GM19099 (cell line): ENCODE measurements around the gene ACBD6.

ENCODE experiments used
- POLR2A ChIP-seq: IDR thresholded peaks from 3 replicates; pipeline ENCODE4 v1.6.1; 2011; ENCODE audit warnings: low read depth; ENCODE audit not compliant: insufficient read length; ENCODE audit errors: extremely low read depth

Gene ACBD6

GRCh38 chr1:180382326-180383115, 119.9 kb downstream of the ACBD6 start:
- TF ChIP-seq POLR2A: no peak

GRCh38 chr1:180381184-180381580, 121.2 kb downstream of the ACBD6 start:
- TF ChIP-seq POLR2A: no peak

DNA sequence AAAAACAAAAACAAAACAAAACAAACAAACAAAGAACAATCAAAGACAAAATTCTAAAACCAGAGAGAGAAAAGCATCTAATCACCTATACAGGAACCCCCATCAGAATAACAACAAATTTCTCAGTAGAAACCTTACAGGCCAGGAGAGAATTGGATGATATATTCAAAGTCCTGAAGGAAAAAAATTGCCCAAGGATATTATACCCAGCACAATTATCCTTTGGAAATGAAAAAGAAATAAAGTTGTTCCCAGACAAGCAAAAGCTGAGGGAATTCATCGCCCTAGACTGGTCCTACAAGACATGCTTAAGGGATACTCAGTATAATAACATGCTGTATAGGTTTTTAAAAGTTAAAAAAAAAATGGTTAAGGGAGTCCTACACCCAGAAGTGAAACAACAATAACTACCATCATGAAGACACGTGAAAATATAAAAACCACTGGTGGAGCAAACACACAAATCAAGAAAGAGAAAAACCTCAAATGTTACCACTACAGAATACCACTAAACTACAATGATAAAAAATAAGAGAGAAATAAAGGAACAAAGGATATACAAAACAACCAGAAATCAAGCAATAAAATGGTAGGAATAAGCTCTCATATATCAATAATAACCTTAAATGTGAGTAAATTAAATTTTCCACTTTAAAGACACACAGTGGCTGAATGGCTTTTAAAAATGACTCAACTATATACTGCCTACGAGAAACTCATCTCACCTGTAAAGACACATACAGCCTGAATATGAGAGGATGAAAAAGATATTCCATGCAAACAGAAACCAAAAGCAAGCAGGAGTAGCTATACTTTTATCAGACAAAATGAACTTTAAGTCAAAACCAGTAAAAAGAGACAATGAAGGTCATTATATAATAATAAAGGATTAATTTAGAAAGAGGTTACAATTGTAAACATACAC, 121.9 kb downstream of the ACBD6 start:
- TF ChIP-seq POLR2A: no peak

DNA sequence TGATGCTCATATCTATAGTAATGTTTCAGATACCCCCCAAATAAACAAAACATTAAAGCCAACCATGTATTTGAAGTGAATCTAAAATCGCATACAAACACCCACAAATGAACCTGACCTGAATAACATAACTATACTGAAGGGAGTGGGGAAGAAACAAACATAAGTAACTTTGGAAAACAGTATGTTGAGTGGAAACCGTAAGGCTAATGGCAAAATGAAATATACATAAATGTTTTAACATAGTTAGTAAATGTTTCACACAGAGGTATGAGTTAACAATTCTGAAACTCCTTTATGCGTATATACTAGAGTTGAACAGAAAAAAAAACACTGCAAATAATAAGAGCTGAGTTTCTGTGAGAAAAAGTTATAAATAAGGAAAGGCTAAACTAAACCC, 125.6 kb downstream of the ACBD6 start:
- TF ChIP-seq POLR2A: no peak

DNA sequence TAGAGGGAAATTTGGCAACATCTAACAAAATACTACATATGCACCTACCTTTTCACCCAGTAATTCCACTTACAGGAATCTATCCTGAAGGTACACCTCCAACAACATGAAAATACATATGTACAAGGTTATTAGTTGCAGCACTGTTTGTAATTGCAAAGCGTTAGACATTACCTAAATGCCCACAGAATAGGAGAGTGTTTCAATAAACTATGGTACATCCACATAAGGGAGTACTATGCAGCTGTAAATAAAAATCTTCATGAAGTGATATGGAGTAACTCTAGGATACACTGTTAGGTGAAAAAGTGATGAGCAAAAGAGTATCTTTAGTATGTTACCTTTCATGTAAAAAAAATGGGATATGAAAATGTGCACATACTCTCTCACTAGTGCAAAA, 126.1 kb downstream of the ACBD6 start:
- TF ChIP-seq POLR2A: no peak

GRCh38 chr1:180372728-180373127, 129.6 kb downstream of the ACBD6 start:
- TF ChIP-seq POLR2A: no peak

DNA sequence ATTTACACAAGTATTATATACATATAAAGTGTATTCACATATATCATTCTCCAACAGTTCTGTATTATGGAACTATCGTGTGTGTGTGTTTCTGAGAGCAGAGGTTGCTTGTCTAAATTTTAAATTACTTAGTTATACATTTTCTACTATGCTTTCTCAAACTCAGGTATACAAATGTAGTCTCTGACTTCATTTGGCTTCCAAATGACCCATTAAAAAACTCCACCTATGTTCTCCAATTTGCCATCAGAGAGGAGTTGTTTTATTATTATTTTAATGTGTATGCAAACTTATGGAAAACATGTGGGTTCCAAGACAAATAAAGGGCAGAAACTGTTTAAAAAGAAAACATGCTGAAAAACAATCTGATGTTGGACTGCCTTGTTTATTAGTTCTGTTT, 131.8 kb downstream of the ACBD6 start:
- no peak for TF ChIP-seq POLR2A

DNA sequence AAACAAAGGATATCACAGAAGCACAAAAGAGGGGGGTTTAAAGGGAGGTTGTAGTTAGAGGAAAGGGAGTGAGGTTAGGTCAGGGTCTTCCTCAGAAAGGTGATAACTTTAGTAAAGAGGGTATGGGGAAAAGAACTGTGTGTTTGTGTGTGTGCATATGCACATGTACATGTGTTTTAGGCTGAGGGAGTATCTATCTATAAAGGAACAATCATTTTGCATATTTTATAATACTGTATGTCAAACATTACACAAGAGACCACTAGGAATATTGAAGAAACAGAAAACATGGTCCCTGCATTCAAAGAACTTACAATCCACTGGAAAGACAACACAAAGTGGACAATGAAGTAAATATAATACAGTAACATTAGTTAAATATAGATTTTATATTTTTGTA, 132.2 kb downstream of the ACBD6 start:
- no peak for TF ChIP-seq POLR2A

- TF ChIP-seq POLR2A: no peak
Observed at GRCh38 chr1:180369061-180369460, 133.3 kb downstream of the ACBD6 start.

DNA sequence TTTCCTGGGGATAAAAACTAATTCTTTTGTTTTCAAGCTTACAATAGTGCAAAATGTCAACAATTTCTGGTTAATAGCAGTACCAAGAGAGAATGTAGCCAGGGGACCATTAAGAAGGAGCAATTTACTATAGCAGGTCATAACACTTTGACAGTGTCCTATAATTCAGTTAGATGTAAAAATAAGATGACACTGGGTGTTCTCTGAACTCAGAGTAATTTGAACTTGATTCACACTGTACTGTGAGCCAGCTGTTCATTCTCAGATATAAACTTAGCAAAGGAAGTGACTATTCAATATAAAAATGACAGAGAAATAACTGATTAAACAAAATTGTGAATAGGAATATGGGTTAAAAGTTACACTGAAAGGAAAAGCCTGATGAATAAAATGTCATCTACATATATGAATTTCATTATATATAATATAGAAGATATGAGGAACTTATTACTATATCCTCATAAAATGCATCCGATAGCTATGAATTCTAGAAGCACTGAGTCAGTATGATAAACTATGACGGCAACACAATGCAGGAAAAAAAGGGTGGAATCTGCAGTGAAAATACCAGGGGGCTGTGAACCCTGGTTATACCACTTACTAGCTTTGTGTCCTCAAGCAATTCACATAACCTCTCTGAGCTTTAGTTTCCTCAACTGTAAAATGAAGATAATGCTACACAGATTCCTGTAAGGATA, 135.9 kb downstream of the ACBD6 start:
- no peak for TF ChIP-seq POLR2A

DNA sequence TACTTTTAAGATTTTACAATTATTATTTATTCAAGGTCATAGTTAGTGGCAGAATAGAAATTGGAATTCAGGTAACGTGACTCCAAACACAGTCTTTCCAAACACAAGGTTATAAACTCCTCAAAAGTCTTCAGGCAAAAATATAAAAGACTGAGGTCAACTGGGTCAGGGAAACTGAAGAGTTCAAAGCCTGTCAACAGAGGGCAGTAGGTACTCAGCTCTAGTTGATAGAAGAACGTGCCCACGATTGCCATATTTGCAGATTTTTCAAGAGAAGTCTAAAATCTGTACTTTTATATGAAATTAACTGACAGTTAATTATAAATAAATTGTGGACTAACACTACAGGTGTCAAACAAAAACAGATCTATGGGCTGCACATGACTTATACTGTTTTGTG, 137.3 kb downstream of the ACBD6 start:
- no peak for TF ChIP-seq POLR2A

DNA sequence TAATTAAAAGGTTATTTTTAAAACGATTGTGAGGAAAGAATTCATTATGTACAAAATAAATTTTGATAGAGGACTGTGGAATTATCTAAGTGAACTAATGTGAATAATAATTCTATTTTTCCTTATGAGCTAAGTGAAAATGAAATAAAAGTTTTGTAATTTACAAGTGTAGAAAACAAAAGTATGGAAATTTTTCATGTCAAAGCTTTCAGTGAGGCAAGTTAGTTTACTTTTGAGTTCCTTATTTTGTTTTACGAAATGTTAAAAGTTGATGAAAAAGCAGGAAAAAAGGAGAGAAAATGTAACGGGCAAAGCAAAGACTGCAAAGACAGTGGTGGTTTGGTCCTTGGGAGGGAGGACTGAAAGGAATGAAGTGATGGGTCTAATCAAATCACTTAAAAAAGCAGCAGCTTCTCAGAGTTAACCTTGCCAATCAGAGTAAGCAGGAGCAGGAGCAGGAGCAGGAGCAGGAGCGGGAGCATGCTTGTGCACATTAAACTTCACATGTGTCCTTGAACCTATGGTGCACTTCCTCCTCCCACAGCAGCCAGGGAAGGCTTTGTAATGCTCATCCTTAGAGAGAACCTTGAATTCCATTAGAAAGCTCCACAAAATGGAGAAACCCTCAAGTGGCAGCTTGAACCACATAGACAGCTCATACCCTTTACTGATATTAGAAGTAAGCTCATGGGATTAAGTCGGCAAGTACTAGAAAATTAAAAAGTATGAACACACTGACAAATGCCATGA, 139.0 kb downstream of the ACBD6 start:
- TF ChIP-seq POLR2A: no peak

DNA sequence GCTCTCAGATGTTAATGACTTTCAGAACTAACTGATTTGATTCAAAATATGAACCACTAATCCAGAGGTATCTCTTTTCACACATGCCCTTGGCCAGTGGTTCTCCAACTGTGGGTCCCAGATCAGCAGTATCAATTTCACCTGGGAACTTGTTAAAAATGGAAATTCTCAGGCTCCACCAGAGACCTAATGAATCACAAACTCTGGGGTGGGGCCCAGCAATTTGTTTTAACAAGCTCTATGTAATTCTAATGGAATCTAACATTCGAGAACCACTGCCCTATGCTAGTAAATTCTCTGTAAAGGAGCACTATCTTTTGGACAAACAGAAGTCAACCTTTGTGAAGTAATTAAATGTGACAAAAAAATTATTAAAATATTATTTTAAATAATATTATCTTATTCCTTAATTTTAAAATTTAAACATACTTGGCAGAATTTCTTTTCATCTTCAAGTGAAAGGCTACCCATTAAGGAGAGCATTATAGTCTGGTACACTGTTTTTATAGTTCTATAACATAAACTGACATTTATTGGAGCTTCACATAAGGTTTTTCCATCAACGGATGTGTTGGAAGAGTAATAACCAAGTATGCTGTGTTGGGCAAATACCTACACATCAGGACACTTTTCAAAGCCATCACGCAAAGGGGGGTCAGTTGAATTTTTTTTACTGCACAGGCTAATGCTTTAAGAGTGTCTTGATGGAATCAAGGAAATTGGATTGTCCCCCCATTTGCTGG, 141.9 kb downstream of the ACBD6 start:
- TF ChIP-seq POLR2A: no peak

- no peak for TF ChIP-seq POLR2A
Observed at GRCh38 chr1:180358649-180359048, 143.7 kb downstream of the ACBD6 start.
